Omental fat pad (tissue), 4 donors: ENCODE results near the gene UCKL1. TPM values are rescaled to one million over a fixed set of nuclear protein-coding genes. Genes with fewer than 3 reads are reported as not detected.

ENCODE experiments used
- ATAC-seq: fragments of 150-250 bp; one replicate; pipeline ENCODE4 v1.9.1; 2016; ENCODE audit warnings: mild to moderate bottlenecking, moderate library complexity; ENCODE audit not compliant: low FRiP score
- DNase-seq: peaks from one replicate; pipeline ENCODE4 v3.0.0-alpha.2; 2019; ENCODE audit warnings: low spot score
- CTCF ChIP-seq, 3 donors: fragments of 450-650 bp; IDR thresholded peaks; one replicate each; pipeline ENCODE4 v1.5.1; 2016 to 2017; ENCODE audit warnings: antibody characterized with exemption in 3 of 3, mild to moderate bottlenecking in 3 of 3, moderate library complexity in 2 of 3
- total RNA-seq, 4 donors: library from RNA; depleted of rRNA; stranded (reverse); fragments of >200 nt; gene quantifications; one replicate each; pipeline ENCODE4 v1.1.0, GENCODE V29; 2016

UCKL1 gene
- total RNA-seq, 4 donors from 2014 or later = 25.7 to 48.9 (median 30.3) TPM

GRCh38 chr20:63957004-63957689 is 931 bp upstream of the UCKL1 start:
- ATAC-seq (peak; percentile 53), DNase-seq (no peak)
- TF ChIP-seq CTCF (IDR thresholded peaks at IDR 0.05) = no peak

- no peak for TF ChIP-seq CTCF (IDR thresholded peaks at IDR 0.05)
- peak; percentile 0 for ATAC-seq
- no peak for DNase-seq
Measured at GRCh38 chr20:63956664-63957003, 418 bp upstream of the UCKL1 start.

DNA sequence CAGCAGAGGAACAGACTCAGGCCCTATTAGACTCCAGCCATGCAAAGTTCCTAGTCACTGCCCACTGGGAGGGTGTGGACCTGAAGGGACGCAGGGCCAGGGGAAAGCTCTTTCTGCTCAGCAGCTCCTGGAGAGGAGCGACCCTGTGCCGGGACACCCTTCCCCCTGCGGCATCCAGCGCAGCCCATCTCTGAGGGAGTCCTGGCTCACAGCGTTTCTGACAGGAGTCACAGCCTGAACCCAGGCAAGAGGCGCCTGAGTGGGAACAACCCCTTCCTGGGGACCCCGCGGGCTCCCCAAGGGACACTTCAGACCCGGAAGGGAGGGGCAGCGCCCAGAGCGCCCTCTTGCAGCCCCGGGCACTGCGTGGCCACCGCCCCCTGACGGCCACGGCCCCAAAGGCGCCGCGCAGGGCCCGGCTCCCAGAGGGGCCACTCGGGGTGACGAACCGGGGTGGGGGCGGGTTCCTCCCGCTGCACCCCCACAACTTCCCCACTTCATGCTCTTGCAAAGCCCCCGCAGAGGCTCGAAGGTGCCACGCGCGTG is 862 bp downstream of the UCKL1 start:
- TF ChIP-seq CTCF (IDR thresholded peaks at IDR 0.05) = no peak
- DNase-seq = no peak
- ATAC-seq = peak; percentile 4

DNA sequence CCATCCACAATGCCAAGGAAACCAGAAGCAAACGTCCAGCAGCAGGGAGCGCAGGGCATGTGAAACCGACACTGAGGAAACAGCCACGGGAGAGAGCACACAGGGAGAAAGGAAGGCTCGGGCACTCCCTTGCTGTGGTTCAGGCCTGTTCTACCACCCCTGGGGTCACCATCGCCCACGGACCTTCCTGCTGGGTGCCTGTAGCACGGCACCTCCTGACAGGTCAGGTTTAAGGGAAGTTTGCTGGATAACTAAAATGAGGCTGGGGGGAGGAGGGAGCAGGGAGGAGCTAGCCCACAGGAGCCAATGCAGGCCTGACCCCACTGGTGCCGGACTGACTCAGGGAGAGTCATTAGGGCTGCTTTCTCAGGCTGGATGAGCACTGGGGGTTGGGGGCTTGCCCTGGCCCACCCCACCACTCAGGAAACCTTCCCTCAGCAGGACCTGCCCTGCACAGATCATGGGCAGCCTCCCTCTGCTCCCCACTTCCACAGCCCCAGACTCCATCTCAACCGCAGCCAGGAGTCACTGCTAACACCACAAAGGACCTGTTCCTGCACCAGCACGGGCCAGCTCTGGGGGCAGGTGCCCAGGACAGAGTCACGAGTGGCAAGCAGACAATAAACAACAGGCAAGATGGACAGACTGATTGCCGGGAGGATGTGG is 2.3 kb downstream of the UCKL1 start:
- DNase-seq = no peak
- no peak for ATAC-seq
- TF ChIP-seq CTCF (IDR thresholded peaks at IDR 0.05) = no peak

DNA sequence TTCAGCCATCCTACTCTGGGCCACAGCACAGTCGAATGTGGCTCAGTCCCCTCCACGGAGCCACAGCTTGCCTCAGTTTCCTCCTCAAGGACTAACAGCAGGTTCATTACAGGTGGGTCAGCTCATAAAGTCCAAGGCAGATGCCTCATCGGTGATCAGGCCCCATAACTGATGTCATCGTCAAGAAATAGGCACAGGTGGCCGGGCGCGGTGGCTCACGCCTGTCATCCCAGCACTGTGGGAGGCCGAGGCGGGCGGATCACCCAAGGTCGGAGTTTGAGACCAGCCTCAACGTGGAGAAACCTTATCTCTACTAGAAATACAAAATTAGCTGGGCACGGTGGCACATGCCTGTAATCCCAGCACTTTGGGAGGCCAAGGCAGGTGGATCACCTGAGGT is 3.4 kb downstream of the UCKL1 start:
- ATAC-seq (no peak), DNase-seq (no peak)
- TF ChIP-seq CTCF (IDR thresholded peaks at IDR 0.05) = no peak

- DNase-seq = no peak
- ATAC-seq = no peak
- TF ChIP-seq CTCF (IDR thresholded peaks at IDR 0.05) = no peak
Measured at GRCh38 chr20:63952210-63952535, 4.0 kb downstream of the UCKL1 start.
